ENCODE results near the gene PDSS2.

- no peak for TF ChIP-seq EP300 (IDR thresholded peaks at IDR 0.05; ENCODE audit: borderline replicate concordance in 1 of 2, low read depth in 1 of 2, low read length in 1 of 2)
- no peak for TF ChIP-seq REST (IDR thresholded peaks at IDR 0.05; ENCODE audit: low read depth, low read length)
- no peak for TF ChIP-seq USF1 (IDR thresholded peaks at IDR 0.05; ENCODE audit: borderline replicate concordance, low read depth)
These were observed 150.7 kb downstream of the PDSS2 start for GRCh38 chr6:107308677-107309076.
